DND-41 (cell line): ENCODE measurements around the gene ZNF503.

ENCODE experiments used
- ATAC-seq: fragments of 200-7000 bp; cut with Tn5 transposase; 3 replicates; pipeline ENCODE4 v1.9.1; 2021; ENCODE audit warnings: low read depth; ENCODE audit not compliant: insufficient read depth
- DNase-seq: peaks from one replicate; pipeline ENCODE4 v3.0.0-alpha.2; 2020
- H2AFZ ChIP-seq: 2 replicates; pipeline ENCODE4 v1.6.0; 2012; ENCODE audit warnings: low read depth, low read length
- H3K27ac ChIP-seq: 2 replicates; pipeline ENCODE4 v1.5.1; 2012; ENCODE audit warnings: low read length, inconsistent platforms
- H3K27me3 ChIP-seq: fragments of 200-600 bp; sonication (generic); 2 replicates; pipeline ENCODE4 v1.6.0; 2012; ENCODE audit warnings: low read length, mild to moderate bottlenecking, inconsistent platforms; ENCODE audit not compliant: insufficient read depth, poor library complexity
- H3K36me3 ChIP-seq: 2 replicates; pipeline ENCODE4 v1.5.1; 2012; ENCODE audit warnings: low read length, inconsistent platforms; ENCODE audit not compliant: insufficient read depth
- H3K4me1 ChIP-seq: 2 replicates; pipeline ENCODE4 v1.5.1; 2012; ENCODE audit warnings: mild to moderate bottlenecking, low read length; ENCODE audit not compliant: insufficient read depth
- H3K4me2 ChIP-seq: 2 replicates; pipeline ENCODE4 v1.6.0; 2012; ENCODE audit warnings: mild to moderate bottlenecking, moderate library complexity, low read length, inconsistent platforms; ENCODE audit not compliant: insufficient read depth
- H3K4me3 ChIP-seq, 2 experiments: fragments of 200-600 bp in 1 of 2; shearing (Covaris generic) in 1 of 2; 2 replicates each; pipeline ENCODE4 v1.5.1; 2012 to 2016; ENCODE audit warnings: inconsistent platforms in 2 of 2, low read length in 2 of 2, mild to moderate bottlenecking in 2 of 2, low read depth in 1 of 2, moderate library complexity in 1 of 2
- H3K79me2 ChIP-seq: 2 replicates; pipeline ENCODE4 v1.6.0; 2012; ENCODE audit warnings: low read length, inconsistent platforms; ENCODE audit not compliant: insufficient read depth
- H3K9ac ChIP-seq: 2 replicates; pipeline ENCODE4 v1.6.0; 2012; ENCODE audit warnings: low read depth, mild to moderate bottlenecking, inconsistent platforms, low read length, moderate library complexity
- H3K9me3 ChIP-seq: 2 replicates; pipeline ENCODE4 v1.5.1; 2012; ENCODE audit warnings: low read length, moderate library complexity, mild to moderate bottlenecking, inconsistent platforms; ENCODE audit not compliant: insufficient read depth, severe bottlenecking
- H4K20me1 ChIP-seq: 2 replicates; pipeline ENCODE4 v1.6.0; 2012; ENCODE audit warnings: low read length; ENCODE audit not compliant: insufficient read depth
- CTCF ChIP-seq: IDR thresholded peaks from 2 replicates; pipeline ENCODE4 v1.5.1; 2012; ENCODE audit warnings: borderline replicate concordance, low read length, moderate library complexity, mild to moderate bottlenecking; ENCODE audit not compliant: poor library complexity, severe bottlenecking; ENCODE audit errors: extremely low read depth
- EZH2 ChIP-seq: IDR thresholded peaks from 3 replicates; pipeline ENCODE4 v1.6.1; 2012; ENCODE audit warnings: borderline replicate concordance, low read depth, mild to moderate bottlenecking, moderate library complexity, low read length, inconsistent platforms; ENCODE audit not compliant: severe bottlenecking

Gene ZNF503

GRCh38 chr10:75437693-75438092 lies 36.1 kb upstream of the ZNF503 start:
- Histone ChIP-seq H3K9ac (no peak overlapping the region), H3K27me3 (no peaks in the 10 kb centered on the region), H2AFZ (no peak overlapping the region), H3K27ac (no peak overlapping the region), H3K36me3 (no peaks in the 10 kb centered on the region), H3K4me1 (no peaks in the 10 kb centered on the region), H3K79me2 (no peaks in the 10 kb centered on the region), H3K4me3 (no peak overlapping the region), H3K9me3 (peaks cover 7% of the 10 kb centered on the region), H4K20me1 (no peaks in the 10 kb centered on the region), H3K4me2 (no peak overlapping the region)
- TF ChIP-seq CTCF (no peak), EZH2 (no peak)
- DNase-seq (no peak), ATAC-seq (no peak)

GRCh38 chr10:75436896-75437295 lies 35.3 kb upstream of the ZNF503 start:
- Histone ChIP-seq H3K9me3 (peaks cover 2% of the 10 kb centered on the region), H3K4me2 (no peak overlapping the region), H3K27me3 (no peaks in the 10 kb centered on the region), H3K79me2 (no peaks in the 10 kb centered on the region), H2AFZ (no peak overlapping the region), H3K9ac (no peak overlapping the region), H3K4me3 (no peak overlapping the region), H3K27ac (no peak overlapping the region), H3K36me3 (no peaks in the 10 kb centered on the region), H4K20me1 (no peaks in the 10 kb centered on the region), H3K4me1 (no peaks in the 10 kb centered on the region)
- ATAC-seq (no peak), DNase-seq (no peak)
- TF ChIP-seq EZH2 (no peak), CTCF (no peak)

GRCh38 chr10:75435291-75435690 lies 33.7 kb upstream of the ZNF503 start:
- no peaks in the 10 kb centered on the region for H3K36me3 ChIP-seq
- TF ChIP-seq EZH2, result no peak
- TF ChIP-seq CTCF, result no peak
- H3K4me2 ChIP-seq, result no peak overlapping the region

GRCh38 chr10:75434291-75434690 lies 32.7 kb upstream of the ZNF503 start:
- no peak for DNase-seq
- H3K36me3 ChIP-seq, result no peaks in the 10 kb centered on the region

More at GRCh38 chr10:75435291-75435690, 33.7 kb upstream of the ZNF503 start:
- DNase-seq, result no peak
- no peaks in the 10 kb centered on the region for H3K9me3 ChIP-seq
- H4K20me1 ChIP-seq, result no peaks in the 10 kb centered on the region
- no peak overlapping the region for H2AFZ ChIP-seq
- H3K4me3 ChIP-seq, result no peak overlapping the region
- no peaks in the 10 kb centered on the region for H3K4me1 ChIP-seq
- no peaks in the 10 kb centered on the region for H3K27me3 ChIP-seq
- no peak overlapping the region for H3K9ac ChIP-seq
- no peaks in the 10 kb centered on the region for H3K79me2 ChIP-seq
- H3K27ac ChIP-seq, result no peak overlapping the region
- no peak for ATAC-seq

More at GRCh38 chr10:75434291-75434690, 32.7 kb upstream of the ZNF503 start:
- Histone ChIP-seq H3K9ac (no peak overlapping the region), H3K4me1 (no peaks in the 10 kb centered on the region), H3K9me3 (no peaks in the 10 kb centered on the region), H3K79me2 (no peaks in the 10 kb centered on the region), H3K4me2 (no peak overlapping the region), H2AFZ (no peak overlapping the region), H4K20me1 (no peaks in the 10 kb centered on the region), H3K27me3 (no peaks in the 10 kb centered on the region), H3K27ac (no peak overlapping the region), H3K4me3 (no peak overlapping the region)
- no peak for TF ChIP-seq CTCF
- TF ChIP-seq EZH2, result no peak
- ATAC-seq, result no peak
